ENCODE data around the gene SCP2.
A peak's percentile ranks its signal among the peaks of the same experiment; 100 is the strongest.
"Not testable (repeated sequence)": the region's sequence is repeated elsewhere in the genome, so short reads cannot be mapped to it uniquely, and the experiment has no call there.

Gene SCP2

GRCh38 chr1:52917156-52917555 lies 9.9 kb upstream of the SCP2 start:
- no peak for DNase-seq (ENCODE audit: low spot score)

- no peak for DNase-seq (ENCODE audit: low spot score)
Measured at GRCh38 chr1:52917581-52917980, 9.5 kb upstream of the SCP2 start.

GRCh38 chr1:52918201-52918600 lies 8.9 kb upstream of the SCP2 start:
- DNase-seq (ENCODE audit: low spot score) = no peak

GRCh38 chr1:52919051-52919722 lies 7.9 kb upstream of the SCP2 start:
- no peak for DNase-seq (ENCODE audit: low spot score)

- DNase-seq (ENCODE audit: low spot score) = no peak
Measured at GRCh38 chr1:52919723-52920483, 7.2 kb upstream of the SCP2 start.

GRCh38 chr1:52920791-52921291 lies 6.2 kb upstream of the SCP2 start:
- peak; percentile 46 for DNase-seq (ENCODE audit: low spot score)

- DNase-seq (ENCODE audit: low spot score) = no peak
Measured at GRCh38 chr1:52925571-52926005, 1.5 kb upstream of the SCP2 start.

GRCh38 chr1:52926864-52927211 lies 238 bp upstream of the SCP2 start:
- DNase-seq (ENCODE audit: low spot score) = no peak

- no peak for DNase-seq (ENCODE audit: low spot score)
Measured at GRCh38 chr1:52928015-52928404, 934 bp downstream of the SCP2 start.

- no peak for DNase-seq (ENCODE audit: low spot score)
Measured at GRCh38 chr1:52929019-52929418, 1.9 kb downstream of the SCP2 start.

GRCh38 chr1:52937433-52938182 lies 10.5 kb downstream of the SCP2 start:
- no peak for DNase-seq (ENCODE audit: low spot score)

- DNase-seq (ENCODE audit: low spot score) = no peak
Measured at GRCh38 chr1:52938183-52938451, 11.0 kb downstream of the SCP2 start.

- no peak for DNase-seq (ENCODE audit: low spot score)
Measured at GRCh38 chr1:52943876-52944416, 16.9 kb downstream of the SCP2 start.

- DNase-seq (ENCODE audit: low spot score) = no peak
Measured at GRCh38 chr1:52944566-52944965, 17.5 kb downstream of the SCP2 start.

- DNase-seq (ENCODE audit: low spot score) = no peak
Measured at GRCh38 chr1:52947490-52947889, 20.4 kb downstream of the SCP2 start.

- DNase-seq (ENCODE audit: low spot score) = not testable (repeated sequence)
Measured at GRCh38 chr1:52949602-52950001, 22.5 kb downstream of the SCP2 start.

- DNase-seq (ENCODE audit: low spot score) = no peak
Measured at GRCh38 chr1:52952112-52952511, 25.0 kb downstream of the SCP2 start.

GRCh38 chr1:52955129-52955970 lies 28.3 kb downstream of the SCP2 start:
- no peak for DNase-seq (ENCODE audit: low spot score)

- no peak for DNase-seq (ENCODE audit: low spot score)
Measured at GRCh38 chr1:52963101-52963500, 36.0 kb downstream of the SCP2 start.

- no peak for DNase-seq (ENCODE audit: low spot score)
Measured at GRCh38 chr1:52967666-52968065, 40.6 kb downstream of the SCP2 start.

- not testable (repeated sequence) for DNase-seq (ENCODE audit: low spot score)
Measured at GRCh38 chr1:52969234-52969633, 42.2 kb downstream of the SCP2 start.

- peak; percentile 14 for DNase-seq (ENCODE audit: low spot score)
Measured at GRCh38 chr1:52970149-52970548, 43.1 kb downstream of the SCP2 start.
